CD14-positive monocyte (primary cell): Measurements from ENCODE around the gene HLA-DRB1. TPM values are rescaled to one million over a fixed set of nuclear protein-coding genes. Genes with fewer than 3 reads are reported as not detected.
A peak's percentile ranks its signal among the peaks of the same experiment; 100 is the strongest.

Source experiments
- DNase-seq, 3 donors: peaks; one replicate each; pipeline ENCODE4 v3.0.0-alpha.2; 2011 to 2022
- H2AFZ ChIP-seq: 2 replicates; pipeline ENCODE4 v1.6.0; 2012; ENCODE audit warnings: mild to moderate bottlenecking, low read depth, low read length, inconsistent platforms; ENCODE audit not compliant: insufficient read depth, poor library complexity, severe bottlenecking
- H3K27ac ChIP-seq, 2 donors: 1 replicate in 1 of 2; 2 replicates in 1 of 2; pipeline ENCODE4 v1.5.1; 2012 to 2013; ENCODE audit warnings: low read length in 2 of 2, control low read depth in 1 of 2, inconsistent platforms in 1 of 2, low read depth in 1 of 2, mild to moderate bottlenecking in 1 of 2
- H3K27me3 ChIP-seq, 2 donors: one replicate each; pipeline versions ENCODE4 v1.6.0 to v1.6.1; 2011 to 2013; ENCODE audit warnings: low read length in 2 of 2; ENCODE audit not compliant: control insufficient read depth in 2 of 2, insufficient read depth in 2 of 2
- H3K36me3 ChIP-seq, 2 donors: replicated peaks in 1 of 2; 1 replicate in 1 of 2; 2 replicates in 1 of 2; pipeline versions ENCODE4 v1.5.1 to v1.6.1; 2012 to 2013; ENCODE audit warnings: low read length in 2 of 2, control low read depth in 1 of 2, inconsistent platforms in 1 of 2, mild to moderate bottlenecking in 1 of 2; ENCODE audit not compliant: insufficient read depth in 2 of 2, control insufficient read depth in 1 of 2
- H3K4me1 ChIP-seq, 2 donors: 1 replicate in 1 of 2; 2 replicates in 1 of 2; pipeline versions ENCODE4 v1.5.1 to v1.6.1; 2012 to 2013; ENCODE audit warnings: low read length in 2 of 2, control low read depth in 1 of 2, inconsistent platforms in 1 of 2, mild to moderate bottlenecking in 1 of 2, moderate library complexity in 1 of 2; ENCODE audit not compliant: insufficient read depth in 2 of 2, control insufficient read depth in 1 of 2
- H3K4me2 ChIP-seq: replicated peaks from 2 replicates; pipeline ENCODE3; 2012; ENCODE audit warnings: low read length, moderate library complexity, mild to moderate bottlenecking; ENCODE audit not compliant: poor library complexity, severe bottlenecking; ENCODE audit errors: extremely low read depth
- H3K4me3 ChIP-seq, 3 experiments: fragments of 200-600 bp in 1 of 3; sonication (generic) in 1 of 3; replicated peaks in 1 of 3; 1 replicate in 2 of 3; 2 replicates in 1 of 3; pipeline ENCODE4 v1.5.1; 2011 to 2013; ENCODE audit warnings: low read length in 3 of 3, mild to moderate bottlenecking in 3 of 3, control low read depth in 2 of 3, low read depth in 2 of 3, inconsistent platforms in 1 of 3, moderate library complexity in 1 of 3
- H3K79me2 ChIP-seq: 2 replicates; pipeline ENCODE4 v1.6.0; 2012; ENCODE audit warnings: mild to moderate bottlenecking, control low read depth, inconsistent platforms, low read length, moderate library complexity; ENCODE audit not compliant: insufficient read depth
- H3K9ac ChIP-seq: 2 replicates; pipeline ENCODE4 v1.6.0; 2017; ENCODE audit warnings: low read length, mild to moderate bottlenecking; ENCODE audit not compliant: insufficient read depth, poor library complexity, severe bottlenecking
- H3K9me3 ChIP-seq, 2 donors: replicated peaks in 1 of 2; 1 replicate in 1 of 2; 2 replicates in 1 of 2; pipeline versions ENCODE4 v1.5.1 to v1.6.1; 2012 to 2013; ENCODE audit warnings: low read length in 2 of 2, control low read depth in 1 of 2; ENCODE audit not compliant: control insufficient read depth in 1 of 2, insufficient read depth in 1 of 2
- H4K20me1 ChIP-seq: 2 replicates; pipeline ENCODE4 v1.6.0; 2012; ENCODE audit warnings: mild to moderate bottlenecking, low read length, control low read depth, moderate library complexity; ENCODE audit not compliant: insufficient read depth
- H3K27ac Mint-ChIP-seq, 7 donors: one replicate each; pipeline ENCODE4 v1.8.0; 2020; ENCODE audit warnings: mild to moderate bottlenecking in 7 of 7, mixed read lengths in 7 of 7, moderate library complexity in 6 of 7, inconsistent platforms in 2 of 7
- H3K27me3 Mint-ChIP-seq, 3 donors: one replicate each; pipeline ENCODE4 v1.8.0; 2021 to 2022; ENCODE audit warnings: low read depth in 3 of 3, mild to moderate bottlenecking in 3 of 3, mixed read lengths in 3 of 3, moderate library complexity in 3 of 3, inconsistent platforms in 1 of 3
- H3K36me3 Mint-ChIP-seq, 2 donors: one replicate each; pipeline ENCODE4 v1.8.0; 2020; ENCODE audit warnings: mixed read lengths in 2 of 2, inconsistent platforms in 1 of 2, mild to moderate bottlenecking in 1 of 2
- H3K4me1 Mint-ChIP-seq: one replicate; pipeline ENCODE4 v1.8.0; 2020; ENCODE audit warnings: mild to moderate bottlenecking, mixed read lengths
- H3K4me3 Mint-ChIP-seq, 2 donors: one replicate each; pipeline ENCODE4 v1.8.0; 2020; ENCODE audit warnings: mild to moderate bottlenecking in 2 of 2, mixed read lengths in 2 of 2, moderate library complexity in 1 of 2
- H3K9me3 Mint-ChIP-seq, 7 donors: one replicate each; pipeline ENCODE4 v1.8.0; 2020 to 2022; ENCODE audit warnings: mixed read lengths in 7 of 7, mild to moderate bottlenecking in 6 of 7, moderate library complexity in 6 of 7, inconsistent platforms in 2 of 7
- CTCF ChIP-seq: fragments of 200-600 bp; IDR thresholded peaks from one replicate; pipeline ENCODE4 v1.8.0; 2022; ENCODE audit warnings: antibody characterized with exemption, mild to moderate bottlenecking
- WGBS: methylation state at CpG from one replicate; pipeline ENCODE4 v1.1.5; 2013; ENCODE audit warnings: missing lambda C conversion rate; ENCODE audit not compliant: insufficient coverage; 5-methylcytosine and 5-hydroxymethylcytosine counted together
- intact Hi-C, 2 donors: fragments of 100-400 bp; cut with micrococcal nuclease; formaldehyde crosslinking; loops; one replicate each; pipeline versions ENCODE4 v1.15.0 to v1.15.1; 2023
- polyA plus RNA-seq, 3 donors: library from polyadenylated mRNA; depleted of rRNA in 1 of 3; unstranded in 2 of 3; stranded (reverse) in 1 of 3; fragments of 300-500 nt in 2 of 3; fragments of >200 nt in 1 of 3; fragmentation: Illumina TruSeq in 2 of 3; gene quantifications; 1 replicate in 2 of 3; 2 replicates in 1 of 3; pipeline ENCODE4 v1.2.3, GENCODE V29; 2012 to 2021

HLA-DRB1 gene
- polyA plus RNA-seq, 3 donors = 928 to 2,792 (median 2,645) TPM

- 95% methylated on average over 2 of the region's 3 CpGs for WGBS
Measured at GRCh38 chr6:32621372-32621771, 31.7 kb upstream of the HLA-DRB1 start.

GRCh38 chr6:32617751-32618150, 28.1 kb upstream of the HLA-DRB1 start:
- Histone ChIP-seq H3K9me3 (peaks cover 0 to 6% of the 10 kb centered on the region in 2 donors), H3K4me1 (peaks cover 12 to 13% of the 10 kb centered on the region in 2 donors), H3K4me2 (no peak overlapping the region), H2AFZ (no peak overlapping the region), H3K79me2 (no peaks in the 10 kb centered on the region), H3K9ac (no peak overlapping the region), H3K27me3 (no peaks in the 10 kb centered on the region), H3K27ac (no peak overlapping the region), H3K36me3 (no peaks in the 10 kb centered on the region), H4K20me1 (no peaks in the 10 kb centered on the region), H3K4me3 (no peak overlapping the region)
- intact Hi-C loops = no loop called here
- Mint-ChIP-seq H3K9me3 (peaks cover 0 to 8% (median 3%) of the 10 kb centered on the region in 7 donors), H3K4me1 (peaks cover 34% of the 10 kb centered on the region), H3K27me3 (peaks cover 0 to 4% (median 0%) of the 10 kb centered on the region in 3 donors), H3K4me3 (no peak overlapping the region), H3K27ac (no peak overlapping the region), H3K36me3 (peaks cover 0 to 3% of the 10 kb centered on the region in 2 donors)
- no peak for TF ChIP-seq CTCF
- DNase-seq = no peak
- WGBS = no CpG with 5 or more reads among the region's 1 CpG

More at GRCh38 chr6:32621372-32621771, 31.7 kb upstream of the HLA-DRB1 start:
- no peaks in the 10 kb centered on the region for H3K79me2 ChIP-seq
- Mint-ChIP-seq H3K9me3 (peaks cover 0 to 8% (median 3%) of the 10 kb centered on the region in 7 donors), H3K4me3 (no peak overlapping the region), H3K4me1 (peaks cover 47% of the 10 kb centered on the region), H3K27me3 (peaks cover 0 to 4% (median 0%) of the 10 kb centered on the region in 3 donors), H3K36me3 (peaks cover 0 to 5% of the 10 kb centered on the region in 2 donors), H3K27ac (peak overlapping the region in 3 of 7 donors; percentile 46 to 99 (median 98))
- no peak overlapping the region for H3K9ac ChIP-seq
- no peak overlapping the region for H3K27ac ChIP-seq
- no peak for DNase-seq
- no peak overlapping the region for H3K4me2 ChIP-seq
- no peaks in the 10 kb centered on the region for H3K27me3 ChIP-seq
- no peak overlapping the region for H3K4me3 ChIP-seq
- H3K36me3 ChIP-seq = no peaks in the 10 kb centered on the region
- intact Hi-C loops = no loop called here
- no peaks in the 10 kb centered on the region for H4K20me1 ChIP-seq
- H3K4me1 ChIP-seq = peaks cover 33 to 39% of the 10 kb centered on the region in 2 donors
- no peak for TF ChIP-seq CTCF
- H3K9me3 ChIP-seq = peaks cover 0 to 6% of the 10 kb centered on the region in 2 donors
- no peak overlapping the region for H2AFZ ChIP-seq
